K562 (cell line): ENCODE data around the gene NEURL1. TPM values are rescaled to one million over a fixed set of nuclear protein-coding genes. Genes with fewer than 3 reads are reported as not detected.

Experiments used
- ESRRB ChIP-seq: fragments of 250-450 bp; sonication (Bioruptor Pico); IDR thresholded peaks from 2 replicates; pipeline ENCODE4 v1.5.0; 2020; ENCODE audit warnings: mild to moderate bottlenecking, moderate library complexity, borderline replicate concordance
- GTF2F1 ChIP-seq: IDR thresholded peaks from 2 replicates; pipeline ENCODE4 v1.6.1; 2011; ENCODE audit warnings: low read depth, low read length, improper control_type of control experiment
- NR4A1 ChIP-seq, 2 experiments: fragments of 250-450 bp in 1 of 2; fragments of 450-650 bp in 1 of 2; sonication (Bioruptor Pico) in 1 of 2; IDR thresholded peaks; 2 replicates each; pipeline versions ENCODE4 v1.4.0 to v1.6.1; 2016 to 2020; ENCODE audit warnings: mild to moderate bottlenecking in 2 of 2, missing compliant biosample characterization in 1 of 2, missing genetic modification characterization in 1 of 2, moderate library complexity in 1 of 2
- PHF8 ChIP-seq: fragments of 200-600 bp; sonication (generic); IDR thresholded peaks from 2 replicates; pipeline ENCODE4 v1.6.1; 2012; ENCODE audit warnings: mixed run types, mild to moderate bottlenecking, inconsistent platforms, low read length, moderate library complexity, borderline replicate concordance
- POLR2H ChIP-seq: IDR thresholded peaks from 2 replicates; pipeline ENCODE4 v1.6.1; 2016; ENCODE audit warnings: missing genetic modification characterization, low read depth, mild to moderate bottlenecking, control low read depth, missing compliant biosample characterization, moderate library complexity
- SIN3B ChIP-seq: fragments of 450-650 bp; IDR thresholded peaks from 2 replicates; pipeline ENCODE4 v1.6.1; 2017; ENCODE audit warnings: low read depth, mild to moderate bottlenecking, moderate library complexity
- SREBF2 ChIP-seq: sonication (generic); formaldehyde crosslinking; IDR thresholded peaks from 2 replicates; pipeline ENCODE4 v1.4.0; 2020; ENCODE audit warnings: mild to moderate bottlenecking, missing genetic modification reagents
- TCFL5 ChIP-seq: fragments of 250-450 bp; sonication (Bioruptor Pico); conservative IDR thresholded peaks from 2 replicates; pipeline ENCODE4 v1.6.1; 2021; ENCODE audit warnings: mild to moderate bottlenecking, moderate library complexity, matching md5 sums
- ZHX1 ChIP-seq: fragments of 150-350 bp; conservative IDR thresholded peaks from 2 replicates; pipeline ENCODE4 v1.6.1; 2014; ENCODE audit warnings: low read length
- ZNF212 ChIP-seq: fragments of 450-650 bp; formaldehyde crosslinking; IDR thresholded peaks from 2 replicates; pipeline ENCODE4 v1.4.0; 2020; ENCODE audit warnings: mild to moderate bottlenecking
- polyA plus RNA-seq, 8 experiments: library from polyadenylated mRNA; depleted of rRNA in 4 of 8; stranded (reverse) in 5 of 8; unstranded in 3 of 8; fragments of >200 nt; fragmentation: Nextera tagmentation in 2 of 8; fragmentation: Illumina TruSeq in 1 of 8; extraction: Ambion mirVana in 2 of 8; extraction: Trizol in 1 of 8; gene quantifications; 2 replicates each; pipeline versions ENCODE4 v1.2.1 to v1.2.3, GENCODE V29; 2011 to 2014; ENCODE audit warnings: inconsistent platforms in 1 of 8, missing spikeins in 1 of 8
- total RNA-seq, 7 experiments: library from RNA; depleted of rRNA in 6 of 7; stranded (reverse); fragments of >200 nt in 6 of 7; fragmentation: Illumina TruSeq in 2 of 7; extraction: Trizol in 2 of 7; gene quantifications; 2 replicates each; pipeline versions ENCODE4 v1.2.1 to v1.2.3, GENCODE V29; 2011 to 2021; ENCODE audit warnings: low replicate concordance in 1 of 7
- TF ChIP-seq, protein P1 (sequence below), 2 experiments: fragments of 450-650 bp; conservative IDR thresholded peaks; 2 replicates each; pipeline ENCODE4 v1.6.1; 2017; ENCODE audit warnings: mild to moderate bottlenecking in 2 of 2, moderate library complexity in 2 of 2
- TF ChIP-seq, protein P2 (sequence below), 2 experiments: fragments of 450-650 bp in 1 of 2; IDR thresholded peaks; 2 replicates each; pipeline ENCODE4 v1.6.1; 2011 to 2017; ENCODE audit warnings: low read depth in 2 of 2, antibody characterized with exemption in 1 of 2, borderline replicate concordance in 1 of 2, low read length in 1 of 2, mild to moderate bottlenecking in 1 of 2, mixed read lengths in 1 of 2; ENCODE audit not compliant: control insufficient read depth in 1 of 2
- TF ChIP-seq, protein P3 (sequence below): fragments of 250-450 bp; sonication (Bioruptor Pico); IDR thresholded peaks from 2 replicates; pipeline ENCODE4 v1.5.0; 2020; ENCODE audit warnings: mild to moderate bottlenecking
- TF ChIP-seq, protein P4 (sequence below): fragments of 450-650 bp; formaldehyde crosslinking; IDR thresholded peaks from 2 replicates; pipeline ENCODE4 v1.4.0; 2020; ENCODE audit warnings: mild to moderate bottlenecking, moderate library complexity

The NEURL1 gene
- total and polyA plus RNA-seq, 9 of the 15 experiments (the other 6 are each of a cell fraction or from before 2014, with no cell fraction given) = 0.01 to 0.45 (median 0.16) TPM; not detected in 5

- TF ChIP-seq ZHX1 (no peak), POLR2H (tag) (no peak), TCFL5 (CRISPR knock-in tag) (no peak), PHF8 (0 out of 2 replicates have a peak, but pooled peaks have one; percentile 15), ZNF212 (CRISPR knock-in tag) (no peak), SREBF2 (CRISPR knock-in tag) (no peak), ESRRB (CRISPR knock-in tag) (no peak), GTF2F1 (no peak), SIN3B (no peak), NR4A1 (CRISPR knock-in tag; IDR thresholded peaks at IDR 0.05) (0 out of 2 replicates have a peak, but pooled peaks have one; percentile 13), NR4A1 (tag; IDR thresholded peaks at IDR 0.05) (peak; percentile 69; the same call in 1 of the 2 replicates)
- TF ChIP-seq, protein P1, sequence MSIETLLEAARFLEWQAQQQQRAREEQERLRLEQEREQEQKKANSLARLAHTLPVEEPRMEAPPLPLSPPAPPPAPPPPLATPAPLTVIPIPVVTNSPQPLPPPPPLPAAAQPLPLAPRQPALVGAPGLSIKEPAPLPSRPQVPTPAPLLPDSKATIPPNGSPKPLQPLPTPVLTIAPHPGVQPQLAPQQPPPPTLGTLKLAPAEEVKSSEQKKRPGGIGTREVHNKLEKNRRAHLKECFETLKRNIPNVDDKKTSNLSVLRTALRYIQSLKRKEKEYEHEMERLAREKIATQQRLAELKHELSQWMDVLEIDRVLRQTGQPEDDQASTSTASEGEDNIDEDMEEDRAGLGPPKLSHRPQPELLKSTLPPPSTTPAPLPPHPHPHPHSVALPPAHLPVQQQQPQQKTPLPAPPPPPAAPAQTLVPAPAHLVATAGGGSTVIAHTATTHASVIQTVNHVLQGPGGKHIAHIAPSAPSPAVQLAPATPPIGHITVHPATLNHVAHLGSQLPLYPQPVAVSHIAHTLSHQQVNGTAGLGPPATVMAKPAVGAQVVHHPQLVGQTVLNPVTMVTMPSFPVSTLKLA (conservative IDR thresholded peaks at IDR 0.05) = peak in 1 of 2 experiments; percentile 60; a peak in 1 of 4 replicates
- TF ChIP-seq, protein P2, sequence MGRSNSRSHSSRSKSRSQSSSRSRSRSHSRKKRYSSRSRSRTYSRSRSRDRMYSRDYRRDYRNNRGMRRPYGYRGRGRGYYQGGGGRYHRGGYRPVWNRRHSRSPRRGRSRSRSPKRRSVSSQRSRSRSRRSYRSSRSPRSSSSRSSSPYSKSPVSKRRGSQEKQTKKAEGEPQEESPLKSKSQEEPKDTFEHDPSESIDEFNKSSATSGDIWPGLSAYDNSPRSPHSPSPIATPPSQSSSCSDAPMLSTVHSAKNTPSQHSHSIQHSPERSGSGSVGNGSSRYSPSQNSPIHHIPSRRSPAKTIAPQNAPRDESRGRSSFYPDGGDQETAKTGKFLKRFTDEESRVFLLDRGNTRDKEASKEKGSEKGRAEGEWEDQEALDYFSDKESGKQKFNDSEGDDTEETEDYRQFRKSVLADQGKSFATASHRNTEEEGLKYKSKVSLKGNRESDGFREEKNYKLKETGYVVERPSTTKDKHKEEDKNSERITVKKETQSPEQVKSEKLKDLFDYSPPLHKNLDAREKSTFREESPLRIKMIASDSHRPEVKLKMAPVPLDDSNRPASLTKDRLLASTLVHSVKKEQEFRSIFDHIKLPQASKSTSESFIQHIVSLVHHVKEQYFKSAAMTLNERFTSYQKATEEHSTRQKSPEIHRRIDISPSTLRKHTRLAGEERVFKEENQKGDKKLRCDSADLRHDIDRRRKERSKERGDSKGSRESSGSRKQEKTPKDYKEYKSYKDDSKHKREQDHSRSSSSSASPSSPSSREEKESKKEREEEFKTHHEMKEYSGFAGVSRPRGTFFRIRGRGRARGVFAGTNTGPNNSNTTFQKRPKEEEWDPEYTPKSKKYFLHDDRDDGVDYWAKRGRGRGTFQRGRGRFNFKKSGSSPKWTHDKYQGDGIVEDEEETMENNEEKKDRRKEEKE (IDR thresholded peaks at IDR 0.05; ENCODE audit: borderline replicate concordance in 1 of 2, control insufficient read depth in 1 of 2, low read depth in 2 of 2, low read length in 1 of 2) = no peak
- TF ChIP-seq, protein P3, sequence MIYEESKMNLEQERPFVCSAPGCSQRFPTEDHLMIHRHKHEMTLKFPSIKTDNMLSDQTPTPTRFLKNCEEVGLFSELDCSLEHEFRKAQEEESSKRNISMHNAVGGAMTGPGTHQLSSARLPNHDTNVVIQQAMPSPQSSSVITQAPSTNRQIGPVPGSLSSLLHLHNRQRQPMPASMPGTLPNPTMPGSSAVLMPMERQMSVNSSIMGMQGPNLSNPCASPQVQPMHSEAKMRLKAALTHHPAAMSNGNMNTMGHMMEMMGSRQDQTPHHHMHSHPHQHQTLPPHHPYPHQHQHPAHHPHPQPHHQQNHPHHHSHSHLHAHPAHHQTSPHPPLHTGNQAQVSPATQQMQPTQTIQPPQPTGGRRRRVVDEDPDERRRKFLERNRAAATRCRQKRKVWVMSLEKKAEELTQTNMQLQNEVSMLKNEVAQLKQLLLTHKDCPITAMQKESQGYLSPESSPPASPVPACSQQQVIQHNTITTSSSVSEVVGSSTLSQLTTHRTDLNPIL (CRISPR knock-in tag) = no peak
- TF ChIP-seq, protein P4, sequence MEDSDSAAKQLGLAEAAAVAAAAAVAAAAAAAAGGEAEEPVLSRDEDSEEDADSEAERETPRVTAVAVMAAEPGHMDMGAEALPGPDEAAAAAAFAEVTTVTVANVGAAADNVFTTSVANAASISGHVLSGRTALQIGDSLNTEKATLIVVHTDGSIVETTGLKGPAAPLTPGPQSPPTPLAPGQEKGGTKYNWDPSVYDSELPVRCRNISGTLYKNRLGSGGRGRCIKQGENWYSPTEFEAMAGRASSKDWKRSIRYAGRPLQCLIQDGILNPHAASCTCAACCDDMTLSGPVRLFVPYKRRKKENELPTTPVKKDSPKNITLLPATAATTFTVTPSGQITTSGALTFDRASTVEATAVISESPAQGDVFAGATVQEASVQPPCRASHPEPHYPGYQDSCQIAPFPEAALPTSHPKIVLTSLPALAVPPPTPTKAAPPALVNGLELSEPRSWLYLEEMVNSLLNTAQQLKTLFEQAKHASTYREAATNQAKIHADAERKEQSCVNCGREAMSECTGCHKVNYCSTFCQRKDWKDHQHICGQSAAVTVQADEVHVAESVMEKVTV (CRISPR knock-in tag) = no peak
Observed at GRCh38 chr10:103618575-103619423, 125.3 kb downstream of the NEURL1 start (continued).
